Mesendoderm (in vitro differentiated cells): ENCODE data around the gene ZXDC.

Source experiments
- DNase-seq: peaks from one replicate; pipeline ENCODE4 v3.0.0; 2013
- H2AK5ac ChIP-seq: 2 replicates; pipeline ENCODE4 v1.6.1; 2013; ENCODE audit warnings: low read length, inconsistent platforms
- H2BK120ac ChIP-seq: 2 replicates; pipeline ENCODE4 v1.6.1; 2013; ENCODE audit warnings: low read depth, mild to moderate bottlenecking, low read length, moderate library complexity, mixed read lengths
- H2BK15ac ChIP-seq: replicated peaks from 2 replicates; pipeline ENCODE4 v1.6.1; 2013; ENCODE audit warnings: low read depth, mild to moderate bottlenecking, moderate library complexity
- H2BK5ac ChIP-seq: 2 replicates; pipeline ENCODE4 v1.6.1; 2013; ENCODE audit warnings: low read length, inconsistent platforms
- H3K18ac ChIP-seq: 2 replicates; pipeline ENCODE4 v1.6.1; 2013; ENCODE audit warnings: mild to moderate bottlenecking, low read length, mixed read lengths
- H3K23ac ChIP-seq: one replicate; pipeline ENCODE4 v1.6.1; 2013; ENCODE audit warnings: low read length
- H3K27ac ChIP-seq: 2 replicates; pipeline ENCODE4 v1.5.1; 2013; ENCODE audit warnings: low read depth, mild to moderate bottlenecking, inconsistent platforms, low read length, moderate library complexity
- H3K27me3 ChIP-seq: 2 replicates; pipeline ENCODE4 v1.6.1; 2013; ENCODE audit warnings: low read length, control low read depth, mild to moderate bottlenecking, inconsistent platforms; ENCODE audit not compliant: insufficient read depth, poor library complexity
- H3K36me3 ChIP-seq: 2 replicates; pipeline ENCODE4 v1.6.1; 2013; ENCODE audit warnings: low read length, inconsistent platforms; ENCODE audit not compliant: control insufficient read depth, insufficient read depth
- H3K4ac ChIP-seq: one replicate; pipeline ENCODE4 v1.6.1; 2013; ENCODE audit warnings: low read depth, mild to moderate bottlenecking, low read length, moderate library complexity
- H3K4me1 ChIP-seq: 2 replicates; pipeline ENCODE4 v1.6.1; 2013; ENCODE audit warnings: low read depth, low read length, inconsistent platforms; ENCODE audit not compliant: control insufficient read depth
- H3K4me2 ChIP-seq: 2 replicates; pipeline ENCODE4 v1.6.1; 2013; ENCODE audit warnings: low read length
- H3K4me3 ChIP-seq: 2 replicates; pipeline ENCODE4 v1.5.1; 2013; ENCODE audit warnings: mild to moderate bottlenecking, low read length
- H3K56ac ChIP-seq: one replicate; pipeline ENCODE4 v1.6.1; 2013; ENCODE audit warnings: low read length
- H3K79me1 ChIP-seq: 2 replicates; pipeline ENCODE4 v1.6.1; 2013; ENCODE audit warnings: low read length, inconsistent platforms
- H3K79me2 ChIP-seq: 2 replicates; pipeline ENCODE4 v1.6.1; 2013; ENCODE audit warnings: mild to moderate bottlenecking, low read length; ENCODE audit not compliant: control insufficient read depth, insufficient read depth
- H3K9ac ChIP-seq: 2 replicates; pipeline ENCODE4 v1.6.1; 2013; ENCODE audit warnings: low read length, inconsistent platforms
- H4K5ac ChIP-seq: one replicate; pipeline ENCODE4 v1.6.1; 2013; ENCODE audit warnings: low read length
- H4K8ac ChIP-seq: one replicate; pipeline ENCODE4 v1.6.1; 2013; ENCODE audit warnings: low read depth, mild to moderate bottlenecking, control low read depth, low read length, moderate library complexity
- WGBS: extraction: QIAGEN DNeasy Blood & Tissue Kit; methylation state at CpG from one replicate; pipeline ENCODE4 v1.1.7; 2013; ENCODE audit warnings: low lambda C conversion rate, missing lambda C conversion rate; ENCODE audit not compliant: insufficient coverage; ENCODE audit errors: extremely low coverage; 5-methylcytosine and 5-hydroxymethylcytosine counted together

Gene ZXDC

GRCh38 chr3:126488886-126489569, 13.3 kb upstream of the ZXDC start:
- no peak overlapping the region for H3K56ac ChIP-seq
- H3K36me3 ChIP-seq: no peaks in the 10 kb centered on the region
- no peak overlapping the region for H2BK120ac ChIP-seq
- H3K18ac ChIP-seq: no peak overlapping the region
- H3K4me1 ChIP-seq: no peaks in the 10 kb centered on the region
- no peak overlapping the region for H3K4me2 ChIP-seq
- H3K23ac ChIP-seq: no peak overlapping the region
- H3K27me3 ChIP-seq: no peaks in the 10 kb centered on the region
- no peaks in the 10 kb centered on the region for H3K79me2 ChIP-seq
- no peak overlapping the region for H3K4me3 ChIP-seq
- no CpG with 5 or more reads among the region's 16 CpGs for WGBS
- no peaks in the 10 kb centered on the region for H3K79me1 ChIP-seq
- H3K4ac ChIP-seq: no peak overlapping the region
- DNase-seq: no peak
- no peak overlapping the region for H2AK5ac ChIP-seq
- no peak overlapping the region for H2BK5ac ChIP-seq
- no peak overlapping the region for H3K9ac ChIP-seq
- H2BK15ac ChIP-seq: no peak overlapping the region
- H4K8ac ChIP-seq: no peak overlapping the region
- H4K5ac ChIP-seq: no peak overlapping the region
- H3K27ac ChIP-seq: no peak overlapping the region

GRCh38 chr3:126488185-126488584, 12.5 kb upstream of the ZXDC start:
- H2BK5ac ChIP-seq: no peak overlapping the region
- H3K23ac ChIP-seq: no peak overlapping the region
- no peaks in the 10 kb centered on the region for H3K27me3 ChIP-seq
- no CpG with 5 or more reads among the region's 14 CpGs for WGBS
- no peak for DNase-seq
- no peak overlapping the region for H3K27ac ChIP-seq
- H3K56ac ChIP-seq: no peak overlapping the region
- H3K9ac ChIP-seq: no peak overlapping the region
- H3K79me2 ChIP-seq: no peaks in the 10 kb centered on the region
- H3K79me1 ChIP-seq: no peaks in the 10 kb centered on the region
- H2BK15ac ChIP-seq: no peak overlapping the region
- no peak overlapping the region for H3K18ac ChIP-seq
- H2AK5ac ChIP-seq: no peak overlapping the region
- no peak overlapping the region for H3K4me2 ChIP-seq
- H2BK120ac ChIP-seq: no peak overlapping the region
- H3K4ac ChIP-seq: no peak overlapping the region
- no peak overlapping the region for H3K4me3 ChIP-seq
- H4K8ac ChIP-seq: no peak overlapping the region
- H4K5ac ChIP-seq: no peak overlapping the region
- no peaks in the 10 kb centered on the region for H3K4me1 ChIP-seq
- H3K36me3 ChIP-seq: no peaks in the 10 kb centered on the region

GRCh38 chr3:126487151-126487771, 11.6 kb upstream of the ZXDC start:
- H3K27ac ChIP-seq: no peak overlapping the region
- no CpG with 5 or more reads among the region's 17 CpGs for WGBS

GRCh38 chr3:126486360-126486847, 10.7 kb upstream of the ZXDC start:
- Histone ChIP-seq H2AK5ac (no peak overlapping the region), H3K36me3 (no peaks in the 10 kb centered on the region), H2BK120ac (no peak overlapping the region), H3K4me3 (no peak overlapping the region), H3K18ac (no peak overlapping the region), H3K27me3 (no peaks in the 10 kb centered on the region), H3K4ac (no peak overlapping the region), H3K27ac (no peak overlapping the region), H4K5ac (no peak overlapping the region), H3K79me1 (no peaks in the 10 kb centered on the region), H2BK5ac (no peak overlapping the region), H3K79me2 (no peaks in the 10 kb centered on the region), H3K56ac (no peak overlapping the region), H3K4me2 (no peak overlapping the region), H4K8ac (no peak overlapping the region), H2BK15ac (no peak overlapping the region), H3K9ac (no peak overlapping the region), H3K23ac (no peak overlapping the region), H3K4me1 (no peaks in the 10 kb centered on the region)
- no CpG with 5 or more reads among the region's 14 CpGs for WGBS
- no peak for DNase-seq

More at GRCh38 chr3:126487151-126487771, 11.6 kb upstream of the ZXDC start:
- Histone ChIP-seq H4K5ac (no peak overlapping the region), H3K4me1 (no peaks in the 10 kb centered on the region), H3K4me3 (no peak overlapping the region), H3K18ac (no peak overlapping the region), H3K9ac (no peak overlapping the region), H3K56ac (no peak overlapping the region), H3K27me3 (no peaks in the 10 kb centered on the region), H2BK5ac (no peak overlapping the region), H4K8ac (no peak overlapping the region), H3K4me2 (no peak overlapping the region), H3K79me2 (no peaks in the 10 kb centered on the region), H2AK5ac (no peak overlapping the region), H2BK120ac (no peak overlapping the region), H3K4ac (no peak overlapping the region), H3K36me3 (no peaks in the 10 kb centered on the region), H3K23ac (no peak overlapping the region), H2BK15ac (no peak overlapping the region), H3K79me1 (no peaks in the 10 kb centered on the region)
- DNase-seq: peak; percentile 73

GRCh38 chr3:126485956-126486355, 10.3 kb upstream of the ZXDC start:
- H2BK120ac ChIP-seq: no peak overlapping the region

More at GRCh38 chr3:126485956-126486355, 10.3 kb upstream of the ZXDC start:
- Histone ChIP-seq H3K23ac (no peak overlapping the region), H3K4me2 (no peak overlapping the region), H3K36me3 (no peaks in the 10 kb centered on the region), H3K56ac (no peak overlapping the region), H3K4ac (no peak overlapping the region), H4K5ac (no peak overlapping the region), H2BK5ac (no peak overlapping the region), H3K4me3 (no peak overlapping the region), H3K79me2 (no peaks in the 10 kb centered on the region), H3K9ac (no peak overlapping the region), H4K8ac (no peak overlapping the region), H3K27ac (no peak overlapping the region), H2AK5ac (no peak overlapping the region), H3K27me3 (no peaks in the 10 kb centered on the region), H3K4me1 (no peaks in the 10 kb centered on the region), H2BK15ac (no peak overlapping the region), H3K79me1 (no peaks in the 10 kb centered on the region), H3K18ac (no peak overlapping the region)
- DNase-seq: no peak
- WGBS: no CpG with 5 or more reads among the region's 9 CpGs
